HG02798 (cell line): Measurements from ENCODE around the gene RAB3GAP1.
"Not testable (repeated sequence)": the region's sequence is repeated elsewhere in the genome, so short reads cannot be mapped to it uniquely, and the experiment has no call there.

ENCODE experiments used
- ATAC-seq: cut with Tn5 transposase; IDR thresholded peaks from one replicate; pipeline ENCODE4 v1.9.1; 2021; ENCODE audit warnings: mild to moderate bottlenecking; ENCODE audit not compliant: unreplicated experiment, poor library complexity

The RAB3GAP1 gene

GRCh38 chr2:135052997-135053474, 944 bp downstream of the RAB3GAP1 start:
- ATAC-seq = peak; percentile 45

- no peak for ATAC-seq
Measured at GRCh38 chr2:135055182-135055786, 3.2 kb downstream of the RAB3GAP1 start.

- ATAC-seq = no peak
Measured at GRCh38 chr2:135056790-135057189, 4.7 kb downstream of the RAB3GAP1 start.

- no peak for ATAC-seq
Measured at GRCh38 chr2:135059577-135059976, 7.5 kb downstream of the RAB3GAP1 start.

- ATAC-seq = no peak
Measured at GRCh38 chr2:135063210-135063609, 11.1 kb downstream of the RAB3GAP1 start.

- ATAC-seq = no peak
Measured at GRCh38 chr2:135064149-135064548, 12.1 kb downstream of the RAB3GAP1 start.

GRCh38 chr2:135066710-135067109, 14.6 kb downstream of the RAB3GAP1 start:
- no peak for ATAC-seq

- ATAC-seq = no peak
Measured at GRCh38 chr2:135072125-135072997, 20.3 kb downstream of the RAB3GAP1 start.

- ATAC-seq = no peak
Measured at GRCh38 chr2:135074216-135074615, 22.1 kb downstream of the RAB3GAP1 start.

- ATAC-seq = no peak
Measured at GRCh38 chr2:135076556-135076955, 24.5 kb downstream of the RAB3GAP1 start.

- ATAC-seq = no peak
Measured at GRCh38 chr2:135078417-135078816, 26.3 kb downstream of the RAB3GAP1 start.

- no peak for ATAC-seq
Measured at GRCh38 chr2:135086222-135086621, 34.1 kb downstream of the RAB3GAP1 start.

- not testable (repeated sequence) for ATAC-seq
Measured at GRCh38 chr2:135089597-135089996, 37.5 kb downstream of the RAB3GAP1 start.

GRCh38 chr2:135091681-135092080, 39.6 kb downstream of the RAB3GAP1 start:
- ATAC-seq = no peak

- ATAC-seq = no peak
Measured at GRCh38 chr2:135093193-135093592, 41.1 kb downstream of the RAB3GAP1 start.

GRCh38 chr2:135093670-135094330, 41.7 kb downstream of the RAB3GAP1 start:
- ATAC-seq = no peak

GRCh38 chr2:135094508-135094907, 42.4 kb downstream of the RAB3GAP1 start:
- no peak for ATAC-seq

- no peak for ATAC-seq
Measured at GRCh38 chr2:135095591-135095990, 43.5 kb downstream of the RAB3GAP1 start.

GRCh38 chr2:135096665-135097446, 44.8 kb downstream of the RAB3GAP1 start:
- ATAC-seq = no peak

- no peak for ATAC-seq
Measured at GRCh38 chr2:135097532-135098231, 45.6 kb downstream of the RAB3GAP1 start.
